Left forelimb (tissue), 1 donor: Measurements from ENCODE around the gene RPL38.
A peak's percentile ranks its signal among the peaks of the same experiment; 100 is the strongest.

Experiments used
- DNase-seq: peaks from one replicate; pipeline ENCODE4 v3.0.0-alpha.2; 2018; ENCODE audit warnings: low spot score

Gene RPL38

GRCh38 chr17:74250324-74250995, 47.0 kb downstream of the RPL38 start:
- peak; percentile 80 for DNase-seq

GRCh38 chr17:74251051-74251450, 47.6 kb downstream of the RPL38 start:
- DNase-seq = no peak

- no peak for DNase-seq
These were observed 48.1 kb downstream of the RPL38 start for GRCh38 chr17:74251569-74251968.

- DNase-seq = no peak
These were observed 48.7 kb downstream of the RPL38 start for GRCh38 chr17:74252211-74252610.

- no peak for DNase-seq
These were observed 49.6 kb downstream of the RPL38 start for GRCh38 chr17:74253036-74253435.

GRCh38 chr17:74257311-74257710, 53.8 kb downstream of the RPL38 start:
- DNase-seq = no peak

- no peak for DNase-seq
These were observed 56.4 kb downstream of the RPL38 start for GRCh38 chr17:74259667-74260524.
